K562 (cell line): ENCODE data around the gene TMEM176B. TPM values are rescaled to one million over a fixed set of nuclear protein-coding genes. Genes with fewer than 3 reads are reported as not detected.

Experiments
- ATAC-seq: fragments of 200-7000 bp; cut with Tn5 transposase; 3 replicates; pipeline ENCODE4 v1.9.1; 2020; ENCODE audit warnings: moderate library complexity
- BruUV-seq: library from RNA; stranded (reverse); fragments of 400-500 nt; replicated peaks from 2 replicates; lab custom pipeline; 2021; lab: Mats Ljungman, UMichigan
- CTCF ChIA-PET: fragments of 300-600 bp; formaldehyde crosslinking; extraction: SDS; loops from one replicate; lab custom pipeline; 2021; ENCODE audit warnings: low intra/inter-chr PET ratio; lab: Yijun Ruan, JAX
- POLR2A ChIA-PET: fragments of 300-600, 350-650 bp; sonication (Branson Sonifier 250); formaldehyde crosslinking; extraction: SDS; loops from one replicate; lab custom pipeline; 2021; ENCODE audit warnings: antibody characterized with exemption, inconsistent platforms; lab: Yijun Ruan, JAX
- DNase-seq, 4 experiments: peaks; one replicate each; pipeline versions ENCODE4 v3.0.0 to v3.0.0-alpha.2; 2011 to 2018; ENCODE audit warnings: low spot score in 3 of 4, mixed read lengths in 3 of 4; ENCODE audit errors: extremely low read depth in 1 of 4
- FAIRE-seq: peaks from 2 replicates; lab custom pipeline; 2011; peaks lifted over from hg19 to GRCh38; lab: Jason Lieb, UNC
- H2AFZ ChIP-seq: 2 replicates; pipeline ENCODE4 v1.6.0; 2011; ENCODE audit warnings: low read depth, low read length, control low read depth, inconsistent platforms
- H3K27ac ChIP-seq: fragments of 200-600 bp; 3 replicates; pipeline ENCODE4 v1.8.0; 2011; ENCODE audit warnings: low read depth, mild to moderate bottlenecking, control low read depth, inconsistent platforms, low read length, moderate library complexity, mixed read lengths; ENCODE audit errors: extremely low read depth
- H3K27me3 ChIP-seq, 2 experiments: fragments of 300-600 bp in 1 of 2; 2 replicates in 1 of 2; 3 replicates in 1 of 2; pipeline versions ENCODE4 v1.6.0 to v1.8.0; 2011; ENCODE audit warnings: inconsistent platforms in 2 of 2, low read length in 2 of 2, mild to moderate bottlenecking in 1 of 2, mixed read lengths in 1 of 2, moderate library complexity in 1 of 2; ENCODE audit not compliant: control insufficient read depth in 2 of 2, insufficient read depth in 2 of 2
- H3K36me3 ChIP-seq: fragments of 300-600 bp; 3 replicates; pipeline ENCODE4 v1.8.0; 2011; ENCODE audit warnings: mild to moderate bottlenecking, low read length, inconsistent platforms; ENCODE audit not compliant: control insufficient read depth, insufficient read depth
- H3K4me1 ChIP-seq, 2 experiments: fragments of 200-600 bp in 1 of 2; replicated peaks in 1 of 2; 2 replicates in 1 of 2; 3 replicates in 1 of 2; pipeline versions ENCODE4 v1.5.1 to v1.8.0; 2011; ENCODE audit warnings: inconsistent platforms in 2 of 2, low read length in 2 of 2, mild to moderate bottlenecking in 1 of 2, mixed read lengths in 1 of 2, moderate library complexity in 1 of 2; ENCODE audit not compliant: control insufficient read depth in 2 of 2, insufficient read depth in 2 of 2
- H3K4me2 ChIP-seq: 2 replicates; pipeline ENCODE4 v1.6.1; 2011; ENCODE audit warnings: low read length, control low read depth, inconsistent platforms, mixed read lengths; ENCODE audit not compliant: insufficient read depth
- H3K4me3 ChIP-seq: fragments of 200-600 bp; sonication (generic), shearing (Covaris generic); 2 replicates; pipeline ENCODE4 v1.5.1; 2016; ENCODE audit warnings: control low read depth, inconsistent platforms
- H3K79me2 ChIP-seq: fragments of 200-600 bp; 3 replicates; pipeline ENCODE4 v1.8.0; 2011; ENCODE audit warnings: low read length, inconsistent platforms; ENCODE audit not compliant: control insufficient read depth, insufficient read depth
- H3K9ac ChIP-seq, 2 experiments: 2 replicates each; pipeline versions ENCODE4 v1.6.0 to v1.6.1; 2011; ENCODE audit warnings: low read depth in 2 of 2, low read length in 2 of 2, control low read depth in 1 of 2, inconsistent platforms in 1 of 2, mild to moderate bottlenecking in 1 of 2, mixed read lengths in 1 of 2; ENCODE audit not compliant: insufficient read depth in 1 of 2
- H3K9me1 ChIP-seq: one replicate; pipeline ENCODE4 v1.6.0; 2011; ENCODE audit warnings: inconsistent platforms, mild to moderate bottlenecking, low read length, moderate library complexity; ENCODE audit not compliant: control insufficient read depth, insufficient read depth
- H3K9me3 ChIP-seq: replicated peaks from 2 replicates; pipeline ENCODE4 v1.5.1; 2011; ENCODE audit warnings: low read depth, low read length, inconsistent platforms; ENCODE audit not compliant: control insufficient read depth, insufficient read depth
- H4K20me1 ChIP-seq: replicated peaks from 2 replicates; pipeline ENCODE4 v1.6.1; 2011; ENCODE audit warnings: low read length, inconsistent platforms, mixed read lengths; ENCODE audit not compliant: control insufficient read depth, insufficient read depth
- CAMTA2 ChIP-seq: fragments of 250-450 bp; sonication (Bioruptor Pico); conservative IDR thresholded peaks from 2 replicates; pipeline ENCODE4 v1.5.1; 2022
- CHCHD3 ChIP-seq: fragments of 250-450 bp; sonication (Bioruptor Pico); IDR thresholded peaks from 2 replicates; pipeline ENCODE4 v2.1.2; 2022; ENCODE audit warnings: mild to moderate bottlenecking
- EP400 ChIP-seq: fragments of 450-650 bp; IDR thresholded peaks from 2 replicates; pipeline ENCODE4 v1.6.1; 2017; ENCODE audit warnings: antibody characterized with exemption, mild to moderate bottlenecking, moderate library complexity
- GABPB2 ChIP-seq: fragments of 250-450 bp; sonication (Bioruptor Pico); conservative IDR thresholded peaks from 2 replicates; pipeline ENCODE4 v1.5.1; 2021; ENCODE audit warnings: mild to moderate bottlenecking
- KLF16 ChIP-seq: IDR thresholded peaks from 2 replicates; pipeline ENCODE4 v1.6.1; 2016; ENCODE audit warnings: antibody characterized with exemption
- THRAP3 ChIP-seq: fragments of 450-650 bp; IDR thresholded peaks from 2 replicates; pipeline ENCODE4 v1.6.1; 2016; ENCODE audit warnings: mild to moderate bottlenecking, inconsistent platforms, borderline replicate concordance
- ZNF165 ChIP-seq: fragments of 250-450 bp; sonication (Bioruptor Pico); IDR thresholded peaks from 2 replicates; pipeline ENCODE4 v1.4.0; 2020; ENCODE audit warnings: borderline replicate concordance
- ZNF316 ChIP-seq: fragments of 450-650 bp; IDR thresholded peaks from 2 replicates; pipeline ENCODE4 v1.6.1; 2016
- WGBS: fragments of 100-300 bp; shearing (Covaris generic); methylation state at CpG from one replicate; pipeline ENCODE4 v1.1.6; 2016; ENCODE audit warnings: low coverage, mixed read lengths; ENCODE audit not compliant: insufficient coverage; ENCODE audit errors: missing lambda C conversion rate; 5-methylcytosine and 5-hydroxymethylcytosine counted together
- in situ Hi-C: fragments of 300-500 bp; cut with MboI; formaldehyde crosslinking; loops from 4 replicates; pipeline ENCODE4 v1.15.0; 2018; ENCODE audit warnings: inconsistent platforms, mixed read lengths
- intact Hi-C: fragments of 100-400 bp; cut with micrococcal nuclease; formaldehyde crosslinking; loops from 2 replicates; pipeline ENCODE4 v1.14.2; 2022
- polyA plus RNA-seq, 8 experiments: library from polyadenylated mRNA; depleted of rRNA in 4 of 8; stranded (reverse) in 5 of 8; unstranded in 3 of 8; fragments of >200 nt; fragmentation: Nextera tagmentation in 2 of 8; fragmentation: Illumina TruSeq in 1 of 8; extraction: Ambion mirVana in 2 of 8; extraction: Trizol in 1 of 8; gene quantifications; 2 replicates each; pipeline versions ENCODE4 v1.2.1 to v1.2.3, GENCODE V29; 2011 to 2014; ENCODE audit warnings: inconsistent platforms in 1 of 8, missing spikeins in 1 of 8
- total RNA-seq, 7 experiments: library from RNA; depleted of rRNA in 6 of 7; stranded (reverse); fragments of >200 nt in 6 of 7; fragmentation: Illumina TruSeq in 2 of 7; extraction: Trizol in 2 of 7; gene quantifications; 2 replicates each; pipeline versions ENCODE4 v1.2.1 to v1.2.3, GENCODE V29; 2011 to 2021; ENCODE audit warnings: low replicate concordance in 1 of 7
- TF ChIP-seq, protein P1 (sequence below), 2 experiments: fragments of 450-650 bp; IDR thresholded peaks; 2 replicates each; pipeline ENCODE4 v1.6.1; 2018; ENCODE audit warnings: mild to moderate bottlenecking in 2 of 2, low read depth in 1 of 2; ENCODE audit not compliant: partially characterized antibody in 2 of 2
- TF ChIP-seq, protein P2 (sequence below): fragments of 250-450 bp; sonication (Bioruptor Pico); IDR thresholded peaks from 2 replicates; pipeline ENCODE4 v1.8.0; 2021; ENCODE audit warnings: moderate library complexity, mild to moderate bottlenecking, inconsistent platforms

Gene TMEM176B
- total and polyA plus RNA-seq, 9 of the 15 experiments (the other 6 are each of a cell fraction or from before 2014, with no cell fraction given), result 0.19 to 0.60 TPM; not detected in 7

DNA sequence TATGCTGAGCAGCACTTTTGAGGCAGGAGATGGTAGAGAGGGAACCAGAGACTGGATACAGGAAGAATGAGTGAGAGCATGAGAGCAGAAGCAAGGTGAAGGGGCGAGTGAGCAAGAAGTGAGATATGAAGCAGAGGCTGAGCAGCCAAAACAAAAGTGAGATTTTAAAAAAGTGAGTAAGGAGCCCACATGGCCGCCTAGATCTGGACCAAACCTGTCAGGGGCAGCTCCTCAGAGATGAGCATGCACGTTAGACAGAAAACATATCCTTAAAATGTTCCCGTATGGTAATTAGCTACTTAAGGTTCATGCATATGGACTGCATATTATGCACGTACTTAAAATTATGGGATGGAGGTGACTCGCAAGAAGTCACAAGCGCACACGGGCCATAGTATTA, 22.9 kb upstream of the TMEM176B start:
- peak; percentile 4; the same call in 2 of the 3 replicates for ATAC-seq
- peaks cover 5 to 11% of the 10 kb centered on the region in 2 experiments; a peak in 3 of 5 replicates for H3K4me1 ChIP-seq
- POLR2A ChIA-PET, result interaction anchor here (1.4 to 1.8 kb wide), 3 partner anchors 9 to 15 kb away, joined by 3 to 8 read pairs (median 4); no protein-coding TSS in a partner anchor
- intact Hi-C loops (no loop called here), in situ Hi-C loops (no loop called here)
- no peak overlapping the region for H3K4me3 ChIP-seq
- H3K4me2 ChIP-seq, result peak overlapping the region; percentile 29; the same call in 1 of the 2 replicates
- no peaks in the 10 kb centered on the region for H3K36me3 ChIP-seq
- peak in 1 of 4 experiments; percentile 3 for DNase-seq
- H3K27me3 ChIP-seq, result peaks cover 2 to 19% of the 10 kb centered on the region in 2 experiments; a peak in 3 of 5 replicates
- CTCF ChIA-PET, result no interaction called here
- no peaks in the 10 kb centered on the region for H3K9me1 ChIP-seq
- H4K20me1 ChIP-seq, result no peaks in the 10 kb centered on the region
- H3K27ac ChIP-seq, result no peak overlapping the region; the same call in 2 of the 3 replicates
- FAIRE-seq, result no peak
- H3K9me3 ChIP-seq, result peaks cover 3% of the 10 kb centered on the region; the same call in 1 of the 2 replicates
- BruUV-seq, result no TSS peak
- no peaks in the 10 kb centered on the region for H3K79me2 ChIP-seq
- 9% methylated on average over 8 of the region's 8 CpGs for WGBS
- peak overlapping the region; percentile 78 for H2AFZ ChIP-seq
- no peak overlapping the region for H3K9ac ChIP-seq
- TF ChIP-seq THRAP3 (no peak), CAMTA2 (CRISPR knock-in tag) (no peak), KLF16 (peak; percentile 91), GABPB2 (CRISPR knock-in tag) (0 out of 2 replicates have a peak, but pooled peaks have one; percentile 39), EP400 (0 out of 2 replicates have a peak, but pooled peaks have one; percentile 0), ZNF316 (peak; percentile 49; the same call in 1 of the 2 replicates), CHCHD3 (CRISPR knock-in tag) (no peak), ZNF165 (CRISPR knock-in tag) (0 out of 2 replicates have a peak, but pooled peaks have one; percentile 10)
- TF ChIP-seq, protein P1, sequence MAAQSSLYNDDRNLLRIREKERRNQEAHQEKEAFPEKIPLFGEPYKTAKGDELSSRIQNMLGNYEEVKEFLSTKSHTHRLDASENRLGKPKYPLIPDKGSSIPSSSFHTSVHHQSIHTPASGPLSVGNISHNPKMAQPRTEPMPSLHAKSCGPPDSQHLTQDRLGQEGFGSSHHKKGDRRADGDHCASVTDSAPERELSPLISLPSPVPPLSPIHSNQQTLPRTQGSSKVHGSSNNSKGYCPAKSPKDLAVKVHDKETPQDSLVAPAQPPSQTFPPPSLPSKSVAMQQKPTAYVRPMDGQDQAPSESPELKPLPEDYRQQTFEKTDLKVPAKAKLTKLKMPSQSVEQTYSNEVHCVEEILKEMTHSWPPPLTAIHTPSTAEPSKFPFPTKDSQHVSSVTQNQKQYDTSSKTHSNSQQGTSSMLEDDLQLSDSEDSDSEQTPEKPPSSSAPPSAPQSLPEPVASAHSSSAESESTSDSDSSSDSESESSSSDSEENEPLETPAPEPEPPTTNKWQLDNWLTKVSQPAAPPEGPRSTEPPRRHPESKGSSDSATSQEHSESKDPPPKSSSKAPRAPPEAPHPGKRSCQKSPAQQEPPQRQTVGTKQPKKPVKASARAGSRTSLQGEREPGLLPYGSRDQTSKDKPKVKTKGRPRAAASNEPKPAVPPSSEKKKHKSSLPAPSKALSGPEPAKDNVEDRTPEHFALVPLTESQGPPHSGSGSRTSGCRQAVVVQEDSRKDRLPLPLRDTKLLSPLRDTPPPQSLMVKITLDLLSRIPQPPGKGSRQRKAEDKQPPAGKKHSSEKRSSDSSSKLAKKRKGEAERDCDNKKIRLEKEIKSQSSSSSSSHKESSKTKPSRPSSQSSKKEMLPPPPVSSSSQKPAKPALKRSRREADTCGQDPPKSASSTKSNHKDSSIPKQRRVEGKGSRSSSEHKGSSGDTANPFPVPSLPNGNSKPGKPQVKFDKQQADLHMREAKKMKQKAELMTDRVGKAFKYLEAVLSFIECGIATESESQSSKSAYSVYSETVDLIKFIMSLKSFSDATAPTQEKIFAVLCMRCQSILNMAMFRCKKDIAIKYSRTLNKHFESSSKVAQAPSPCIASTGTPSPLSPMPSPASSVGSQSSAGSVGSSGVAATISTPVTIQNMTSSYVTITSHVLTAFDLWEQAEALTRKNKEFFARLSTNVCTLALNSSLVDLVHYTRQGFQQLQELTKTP (IDR thresholded peaks at IDR 0.05; ENCODE audit: low read depth in 1 of 2, partially characterized antibody in 2 of 2), result peak in 1 of 2 experiments; percentile 32
- TF ChIP-seq, protein P2, sequence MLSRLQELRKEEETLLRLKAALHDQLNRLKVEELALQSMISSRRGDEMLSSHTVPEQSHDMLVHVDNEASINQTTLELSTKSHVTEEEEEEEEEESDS (CRISPR knock-in tag), result 0 out of 2 replicates have a peak, but pooled peaks have one; percentile 6
